Urothelium cell line (cell line): ENCODE measurements around the gene CRACR2A.
A peak's percentile ranks its signal among the peaks of the same experiment; 100 is the strongest.

Source experiments
- DNase-seq: peaks from one replicate; pipeline ENCODE4 v3.0.0; 2011; ENCODE audit warnings: low spot score, mixed read lengths
- FAIRE-seq: peaks from 2 replicates; lab custom pipeline; 2011; peaks lifted over from hg19 to GRCh38; lab: Jason Lieb, UNC

CRACR2A gene

GRCh38 chr12:3727354-3727753 lies 25.6 kb downstream of the CRACR2A start:
- DNase-seq = no peak
- no peak for FAIRE-seq

GRCh38 chr12:3726456-3726855 lies 26.5 kb downstream of the CRACR2A start:
- FAIRE-seq (no peak), DNase-seq (no peak)

GRCh38 chr12:3725388-3726115 lies 27.4 kb downstream of the CRACR2A start:
- DNase-seq = no peak
- FAIRE-seq = no peak

GRCh38 chr12:3723916-3724805 lies 28.7 kb downstream of the CRACR2A start:
- DNase-seq (no peak), FAIRE-seq (peak; percentile 37)

DNA sequence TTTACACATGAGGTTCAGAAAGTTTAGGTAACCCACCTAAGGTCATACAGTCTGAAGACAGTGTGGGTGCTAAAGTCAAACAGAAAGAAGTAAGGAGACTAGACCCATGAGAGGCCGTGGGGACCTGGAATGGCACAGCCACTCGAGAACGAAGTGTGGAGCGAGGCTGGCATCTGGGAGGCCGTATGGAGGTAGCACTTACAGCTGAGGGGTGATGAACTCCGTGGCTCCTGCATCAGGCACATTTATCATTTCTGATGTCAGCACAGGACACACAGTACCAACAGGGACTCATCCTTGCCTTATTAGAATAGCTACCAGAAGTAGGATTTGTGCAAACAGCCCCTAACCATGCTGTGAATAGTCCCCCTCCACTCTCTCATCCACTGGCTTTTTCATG lies 30.5 kb downstream of the CRACR2A start:
- DNase-seq = no peak
- FAIRE-seq = no peak

DNA sequence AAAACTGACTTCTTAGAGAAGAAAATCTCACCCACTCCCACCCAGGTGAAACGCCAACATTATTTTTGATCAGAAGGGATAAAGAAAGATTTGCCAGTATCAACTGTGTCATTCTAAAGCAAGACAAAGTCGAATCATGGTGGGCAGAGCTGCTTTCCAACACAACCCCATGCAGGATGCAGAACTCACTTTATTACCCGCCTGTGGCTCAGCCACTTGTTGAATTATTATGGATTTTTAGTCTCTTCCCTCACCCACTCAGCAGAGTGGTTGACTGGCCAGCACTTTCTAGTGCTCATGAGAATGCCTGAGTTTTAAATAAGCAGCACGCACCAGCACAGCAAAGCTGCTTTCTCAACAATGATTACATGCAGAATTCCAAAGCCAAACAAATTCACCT lies 32.1 kb downstream of the CRACR2A start:
- FAIRE-seq (no peak), DNase-seq (no peak)

GRCh38 chr12:3718100-3718499 lies 34.8 kb downstream of the CRACR2A start:
- no peak for DNase-seq
- no peak for FAIRE-seq

DNA sequence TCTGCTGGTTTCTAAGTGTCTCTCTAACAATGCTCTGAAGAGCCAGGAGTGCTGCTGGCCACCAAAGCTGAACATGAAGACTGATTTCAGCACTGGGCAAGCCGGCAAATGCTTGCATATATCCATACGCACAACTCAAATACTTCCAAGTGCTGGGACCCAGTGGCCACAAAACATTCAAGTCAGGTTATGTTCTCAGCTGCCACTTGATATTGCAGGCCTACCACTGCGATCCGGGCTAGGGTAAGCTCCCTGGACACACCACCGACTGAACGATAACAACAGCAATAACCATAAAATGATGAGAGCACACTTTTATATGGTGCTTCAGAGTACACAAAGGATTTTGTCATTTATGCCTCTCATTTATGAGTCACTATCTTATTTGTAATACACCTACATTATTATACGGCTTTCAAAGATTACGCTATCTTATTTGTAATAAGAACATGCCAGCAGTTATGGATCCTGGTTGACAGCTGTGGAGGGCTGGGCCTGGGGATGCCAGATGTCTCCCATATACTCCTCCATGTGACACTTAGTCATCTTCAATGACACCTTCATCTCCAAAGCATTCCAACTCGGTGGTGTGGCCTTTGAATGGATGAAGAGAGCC lies 35.5 kb downstream of the CRACR2A start:
- no peak for DNase-seq
- peak; percentile 61 for FAIRE-seq

DNA sequence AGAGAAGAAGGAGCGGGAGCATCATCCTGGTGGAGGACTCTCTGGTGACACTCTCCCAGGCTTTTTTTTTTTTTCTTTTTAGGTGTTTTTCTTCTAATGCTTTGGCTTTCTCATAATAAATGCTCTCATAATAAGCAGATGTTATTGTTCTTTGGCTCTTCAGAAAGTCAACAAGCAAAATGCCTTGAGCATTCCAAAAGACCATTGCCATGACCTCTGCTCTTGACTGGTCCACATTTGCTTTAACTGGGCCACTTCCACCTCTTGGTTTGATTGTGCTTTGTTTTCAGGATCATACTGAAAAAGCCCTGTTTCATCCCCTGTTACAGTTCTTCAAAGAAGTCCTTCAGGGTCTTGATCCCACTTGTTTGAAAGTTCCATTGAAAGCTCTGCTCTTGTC lies 36.9 kb downstream of the CRACR2A start:
- FAIRE-seq = no peak

GRCh38 chr12:3713947-3714346 lies 39.0 kb downstream of the CRACR2A start:
- no peak for DNase-seq
- no peak for FAIRE-seq

More for the DNA sequence above, 36.9 kb downstream of the CRACR2A start:
- DNase-seq = no peak

GRCh38 chr12:3713483-3713882 lies 39.4 kb downstream of the CRACR2A start:
- FAIRE-seq = peak; percentile 37
- no peak for DNase-seq

- FAIRE-seq = no peak
- DNase-seq = no peak
These were observed 40.5 kb downstream of the CRACR2A start for GRCh38 chr12:3712209-3712992.

GRCh38 chr12:3705354-3705675 lies 47.6 kb downstream of the CRACR2A start:
- FAIRE-seq (no peak), DNase-seq (no peak)

DNA sequence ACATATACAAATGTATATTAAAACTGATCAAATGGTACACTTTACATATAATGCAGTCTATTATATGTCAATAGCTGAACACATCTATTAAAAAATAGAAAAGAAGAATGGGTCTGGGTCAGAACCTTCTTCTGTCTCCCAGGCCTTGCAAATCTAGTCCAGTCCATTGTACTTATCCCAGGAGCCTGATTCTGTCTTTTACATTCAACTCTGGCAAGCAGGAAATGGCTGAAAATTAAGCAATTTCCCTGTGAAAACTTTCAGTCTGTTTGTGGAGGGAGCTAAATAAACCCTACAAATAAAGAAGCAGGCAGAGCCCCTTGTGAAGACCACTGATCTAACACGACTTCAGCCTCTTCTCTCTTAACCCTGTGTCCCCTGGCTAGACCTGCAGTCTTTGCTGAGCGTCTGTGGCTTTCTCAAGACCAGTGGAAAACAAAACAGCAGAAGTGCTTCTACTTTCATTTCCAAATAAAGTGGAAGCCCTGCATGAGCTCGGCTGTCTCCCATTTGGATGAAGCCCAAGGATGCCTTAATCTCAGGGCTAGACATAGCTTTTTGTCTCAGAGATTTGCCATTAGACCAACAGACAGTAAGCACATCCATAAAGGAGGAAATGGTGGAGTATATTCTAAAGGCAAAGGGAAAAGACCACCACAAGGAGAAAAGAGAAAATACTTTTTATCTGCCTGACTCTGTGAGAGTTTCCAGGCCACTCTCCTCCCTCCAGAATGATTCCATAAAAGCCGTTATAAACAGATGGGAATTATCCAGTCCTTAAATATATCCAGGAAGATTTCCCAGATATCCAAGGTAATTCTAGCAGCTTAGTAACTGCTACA lies 48.2 kb downstream of the CRACR2A start:
- FAIRE-seq (no peak), DNase-seq (no peak)

DNA sequence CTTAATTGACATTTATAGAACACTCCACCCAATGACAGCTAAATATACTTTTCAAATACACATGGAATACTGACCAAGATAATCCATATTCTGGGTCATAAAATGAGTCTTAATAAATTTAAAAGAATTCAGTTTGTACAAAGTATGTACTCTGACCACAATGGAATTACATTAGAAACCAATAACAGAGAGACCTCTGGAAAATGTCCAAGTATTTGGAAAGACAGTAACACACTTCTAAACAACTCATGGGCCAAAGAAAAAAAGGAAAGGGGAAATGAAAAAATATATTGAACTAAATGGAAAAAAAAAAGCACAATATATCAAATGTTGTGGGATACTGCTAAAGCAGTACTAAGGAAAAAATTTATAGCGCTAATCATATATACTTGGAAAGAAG lies 52.0 kb downstream of the CRACR2A start:
- FAIRE-seq = no peak
- no peak for DNase-seq

GRCh38 chr12:3698218-3698974 lies 54.5 kb downstream of the CRACR2A start:
- peak; percentile 92 for DNase-seq
- FAIRE-seq = peak; percentile 94

- peak; percentile 77 for FAIRE-seq
These were observed 55.5 kb downstream of the CRACR2A start for GRCh38 chr12:3697311-3697870.

DNA sequence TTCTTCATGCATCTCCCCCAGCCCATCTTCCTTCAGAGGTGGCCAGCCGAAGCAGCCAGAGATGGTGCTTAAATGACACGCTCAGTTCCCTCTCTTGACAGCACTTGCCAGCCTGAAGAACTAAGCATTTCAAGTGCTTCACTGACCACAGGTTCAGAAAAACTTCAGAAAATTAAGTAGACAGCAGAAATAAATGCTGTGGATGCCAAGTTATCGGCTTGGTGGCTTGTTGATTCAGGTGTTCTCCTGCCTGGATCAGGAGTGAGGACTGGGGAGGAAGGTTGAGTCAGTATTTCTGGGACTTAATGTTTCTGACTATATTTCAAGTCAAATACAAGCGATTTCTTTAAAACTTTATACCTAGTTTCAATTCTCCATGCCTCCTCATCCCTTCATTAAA lies 58.2 kb downstream of the CRACR2A start:
- DNase-seq = no peak
- FAIRE-seq = no peak

More at GRCh38 chr12:3697311-3697870, 55.5 kb downstream of the CRACR2A start:
- no peak for DNase-seq
